ENCODE measurements around the gene GRID1. TPM values are rescaled to one million over a fixed set of nuclear protein-coding genes. Genes with fewer than 3 reads are reported as not detected.

GRID1 gene
- total RNA-seq, 4 donors from 2014 or later: 1.4 to 4.9 (median 2.0) TPM

- DNase-seq (ENCODE audit: low spot score in 2 of 2): peak in 1 of 2 donors; percentile 13
- intact Hi-C loops (cut with DNase I; ENCODE audit: low total_unique reads): no loop called here
- H3K4me3 ChIP-seq (ENCODE audit: low read depth, poor library complexity, severe bottlenecking): no peak overlapping the region
- WGBS, 2 donors: 33 to 50% methylated on average over 1 of the region's 1 CpG
- no peak for TF ChIP-seq POLR2A (IDR thresholded peaks at IDR 0.05)
- TF ChIP-seq CTCF (IDR thresholded peaks at IDR 0.05): no peak
These were observed 55.9 kb downstream of the GRID1 start for GRCh38 chr10:86310702-86311101.

GRCh38 chr10:86310291-86310690 lies 56.3 kb downstream of the GRID1 start:
- 93 to 100% methylated on average over 2 of the region's 2 CpGs for WGBS, 2 donors
- peak in 1 of 2 donors; percentile 45 for DNase-seq (ENCODE audit: low spot score in 2 of 2)
- intact Hi-C loops (cut with DNase I; ENCODE audit: low total_unique reads): no loop called here
- H3K4me3 ChIP-seq (ENCODE audit: low read depth, poor library complexity, severe bottlenecking): no peak overlapping the region
- no peak for TF ChIP-seq CTCF (IDR thresholded peaks at IDR 0.05)
- TF ChIP-seq POLR2A (IDR thresholded peaks at IDR 0.05): no peak

GRCh38 chr10:86308056-86308455 lies 58.5 kb downstream of the GRID1 start:
- 81 to 86% methylated on average over 1 of the region's 1 CpG for WGBS, 2 donors
- TF ChIP-seq POLR2A (IDR thresholded peaks at IDR 0.05) (no peak), CTCF (IDR thresholded peaks at IDR 0.05) (no peak)
- H3K4me3 ChIP-seq (ENCODE audit: low read depth, poor library complexity, severe bottlenecking): no peak overlapping the region
- DNase-seq (ENCODE audit: low spot score in 2 of 2): peak in 1 of 2 donors; percentile 65
- intact Hi-C loops (cut with DNase I; ENCODE audit: low total_unique reads): no loop called here

GRCh38 chr10:86306628-86307278 lies 59.8 kb downstream of the GRID1 start:
- peak in 1 of 2 donors; percentile 28 for DNase-seq (ENCODE audit: low spot score in 2 of 2)
- TF ChIP-seq POLR2A (IDR thresholded peaks at IDR 0.05): no peak
- no peak for TF ChIP-seq CTCF (IDR thresholded peaks at IDR 0.05)
- WGBS, 2 donors: 39 to 42% methylated on average over 6 of the region's 6 CpGs
- no peak overlapping the region for H3K4me3 ChIP-seq (ENCODE audit: low read depth, poor library complexity, severe bottlenecking)
- intact Hi-C loops (cut with DNase I; ENCODE audit: low total_unique reads): no loop called here

GRCh38 chr10:86305521-86305920 lies 61.1 kb downstream of the GRID1 start:
- TF ChIP-seq POLR2A (IDR thresholded peaks at IDR 0.05) (no peak), CTCF (IDR thresholded peaks at IDR 0.05) (no peak)
- no peak overlapping the region for H3K4me3 ChIP-seq (ENCODE audit: low read depth, poor library complexity, severe bottlenecking)
- intact Hi-C loops (cut with DNase I; ENCODE audit: low total_unique reads): no loop called here
- WGBS, 2 donors: 50% methylated on average over 1 of the region's 1 CpG
- DNase-seq (ENCODE audit: low spot score in 2 of 2): peak in 1 of 2 donors; percentile 36

- H3K4me3 ChIP-seq (ENCODE audit: low read depth, poor library complexity, severe bottlenecking): no peak overlapping the region
- WGBS, 2 donors: 65 to 76% methylated on average over 3 of the region's 3 CpGs
- TF ChIP-seq POLR2A (IDR thresholded peaks at IDR 0.05): no peak
- no peak for TF ChIP-seq CTCF (IDR thresholded peaks at IDR 0.05)
- intact Hi-C loops (cut with DNase I; ENCODE audit: low total_unique reads): no loop called here
- peak in 1 of 2 donors; percentile 42 for DNase-seq (ENCODE audit: low spot score in 2 of 2)
These were observed 62.2 kb downstream of the GRID1 start for GRCh38 chr10:86304436-86304835.

Data from lower leg skin (tissue), 4 donors.